ENCODE data around the gene PTPRK.

PTPRK gene

GRCh38 chr6:128425856-128426255, 94.5 kb downstream of the PTPRK start:
- Histone ChIP-seq H3K27me3 (no peaks in the 10 kb centered on the region), H3K36me3 (no peaks in the 10 kb centered on the region), H3K9me3 (no peaks in the 10 kb centered on the region), H3K4me1 (ENCODE audit: control insufficient read depth in 1 of 2, insufficient read depth in 1 of 2, low read depth in 1 of 2, low read length in 1 of 2) (no peaks in the 10 kb centered on the region), H3K27ac (no peak overlapping the region), H3K4me3 (ENCODE audit: low read depth in 1 of 2, low read length in 1 of 2) (no peak overlapping the region)
- TF ChIP-seq CTCF (IDR thresholded peaks at IDR 0.05), result no peak

- TF ChIP-seq CTCF (IDR thresholded peaks at IDR 0.05), result no peak
- H3K4me1 ChIP-seq (ENCODE audit: control insufficient read depth in 1 of 2, insufficient read depth in 1 of 2, low read depth in 1 of 2, low read length in 1 of 2), result no peaks in the 10 kb centered on the region
- no peak overlapping the region for H3K27ac ChIP-seq
These were observed 97.5 kb downstream of the PTPRK start for GRCh38 chr6:128422871-128423270.

GRCh38 chr6:128422200-128422599, 98.2 kb downstream of the PTPRK start:
- Histone ChIP-seq H3K27ac (no peak overlapping the region), H3K27me3 (no peaks in the 10 kb centered on the region)

More at GRCh38 chr6:128422871-128423270, 97.5 kb downstream of the PTPRK start:
- no peaks in the 10 kb centered on the region for H3K27me3 ChIP-seq
- no peaks in the 10 kb centered on the region for H3K9me3 ChIP-seq
- no peaks in the 10 kb centered on the region for H3K36me3 ChIP-seq
- no peak overlapping the region for H3K4me3 ChIP-seq (ENCODE audit: low read depth in 1 of 2, low read length in 1 of 2)

GRCh38 chr6:128421788-128422187, 98.6 kb downstream of the PTPRK start:
- Histone ChIP-seq H3K27ac (no peak overlapping the region), H3K27me3 (no peaks in the 10 kb centered on the region), H3K4me3 (ENCODE audit: low read depth in 1 of 2, low read length in 1 of 2) (no peak overlapping the region), H3K9me3 (no peaks in the 10 kb centered on the region), H3K36me3 (no peaks in the 10 kb centered on the region), H3K4me1 (ENCODE audit: control insufficient read depth in 1 of 2, insufficient read depth in 1 of 2, low read depth in 1 of 2, low read length in 1 of 2) (no peaks in the 10 kb centered on the region)
- no peak for TF ChIP-seq CTCF (IDR thresholded peaks at IDR 0.05)

More at GRCh38 chr6:128422200-128422599, 98.2 kb downstream of the PTPRK start:
- TF ChIP-seq CTCF (IDR thresholded peaks at IDR 0.05), result no peak
- no peaks in the 10 kb centered on the region for H3K36me3 ChIP-seq
- H3K4me3 ChIP-seq (ENCODE audit: low read depth in 1 of 2, low read length in 1 of 2), result no peak overlapping the region
- no peaks in the 10 kb centered on the region for H3K9me3 ChIP-seq
- no peaks in the 10 kb centered on the region for H3K4me1 ChIP-seq (ENCODE audit: control insufficient read depth in 1 of 2, insufficient read depth in 1 of 2, low read depth in 1 of 2, low read length in 1 of 2)

- TF ChIP-seq CTCF (IDR thresholded peaks at IDR 0.05), result no peak
- H3K4me1 ChIP-seq (ENCODE audit: control insufficient read depth in 1 of 2, insufficient read depth in 1 of 2, low read depth in 1 of 2, low read length in 1 of 2), result no peaks in the 10 kb centered on the region
- no peaks in the 10 kb centered on the region for H3K9me3 ChIP-seq
- H3K27ac ChIP-seq, result no peak overlapping the region
- H3K36me3 ChIP-seq, result no peaks in the 10 kb centered on the region
- no peaks in the 10 kb centered on the region for H3K27me3 ChIP-seq
- H3K4me3 ChIP-seq (ENCODE audit: low read depth in 1 of 2, low read length in 1 of 2), result no peak overlapping the region
These were observed 102.7 kb downstream of the PTPRK start for GRCh38 chr6:128417698-128418097.

- Histone ChIP-seq H3K4me1 (ENCODE audit: control insufficient read depth in 1 of 2, insufficient read depth in 1 of 2, low read depth in 1 of 2, low read length in 1 of 2) (no peaks in the 10 kb centered on the region), H3K36me3 (no peaks in the 10 kb centered on the region), H3K27me3 (no peaks in the 10 kb centered on the region), H3K4me3 (ENCODE audit: low read depth in 1 of 2, low read length in 1 of 2) (no peak overlapping the region), H3K27ac (no peak overlapping the region), H3K9me3 (no peaks in the 10 kb centered on the region)
- TF ChIP-seq CTCF (IDR thresholded peaks at IDR 0.05), result no peak
These were observed 105.0 kb downstream of the PTPRK start for GRCh38 chr6:128415387-128415786.

Measured in neutrophil (primary cell).